ENCODE results near the gene CDKL1. TPM values are rescaled to one million over a fixed set of nuclear protein-coding genes. Genes with fewer than 3 reads are reported as not detected.
A peak's percentile ranks its signal among the peaks of the same experiment; 100 is the strongest.

The CDKL1 gene
- 10 to 100 TPM; 16.2 to 36.2 TPM for total RNA-seq

- no peak for TF ChIP-seq CTCF (IDR thresholded peaks at IDR 0.05)
- no peaks in the 10 kb centered on the region for H3K36me3 ChIP-seq
- no peaks in the 10 kb centered on the region for H3K9me3 ChIP-seq
- H3K9ac ChIP-seq (ENCODE audit: low read depth in 2 of 2, low read length in 2 of 2): peak within 1 kb of the TSS; percentile 76 to 86
- intact Hi-C loops (cut with DNase I): no loop called here
- H3K27ac ChIP-seq: peak within 1 kb of the TSS; percentile 92
- DNase-seq: peak; percentile 79
- H3K4me1 ChIP-seq: no peaks in the 10 kb centered on the region
- no peaks in the 10 kb centered on the region for H3K27me3 ChIP-seq
- peak within 1 kb of the TSS; percentile 71 for H3K4me3 ChIP-seq
These were observed at the start of gene CDKL1 for GRCh38 chr14:50396631-50397389. Gene CDKL1, minus strand, starts transcription at chr14:50396881. Its CDS starts 1,013 bp downstream, at chr14:50395868.

GRCh38 chr14:50434528-50434927 is 37.8 kb upstream of the CDKL1 start:
- intact Hi-C loops (cut with DNase I): no loop called here
- H3K36me3 ChIP-seq: peaks cover 4% of the 10 kb centered on the region

GRCh38 chr14:50432131-50432530 is 35.5 kb upstream of the CDKL1 start:
- Histone ChIP-seq H3K4me1 (no peaks in the 10 kb centered on the region), H3K9ac (ENCODE audit: low read depth in 2 of 2, low read length in 2 of 2) (no peak overlapping the region), H3K27ac (no peak overlapping the region), H3K9me3 (no peaks in the 10 kb centered on the region), H3K27me3 (no peaks in the 10 kb centered on the region), H3K4me3 (no peak overlapping the region), H3K36me3 (peaks cover 4% of the 10 kb centered on the region)
- TF ChIP-seq CTCF (IDR thresholded peaks at IDR 0.05): no peak
- intact Hi-C loops (cut with DNase I): no loop called here
- no peak for DNase-seq

More at GRCh38 chr14:50434528-50434927, 37.8 kb upstream of the CDKL1 start:
- Histone ChIP-seq H3K27me3 (no peaks in the 10 kb centered on the region), H3K4me1 (no peaks in the 10 kb centered on the region), H3K27ac (no peak overlapping the region), H3K9ac (ENCODE audit: low read depth in 2 of 2, low read length in 2 of 2) (no peak overlapping the region), H3K4me3 (no peak overlapping the region), H3K9me3 (no peaks in the 10 kb centered on the region)
- DNase-seq: no peak
- no peak for TF ChIP-seq CTCF (IDR thresholded peaks at IDR 0.05)

- DNase-seq: no peak
- no peak for TF ChIP-seq CTCF (IDR thresholded peaks at IDR 0.05)
- no peaks in the 10 kb centered on the region for H3K36me3 ChIP-seq
These were observed 29.1 kb upstream of the CDKL1 start for GRCh38 chr14:50425816-50426215.

GRCh38 chr14:50425105-50425504 is 28.4 kb upstream of the CDKL1 start:
- no peak overlapping the region for H3K27ac ChIP-seq
- intact Hi-C loops (cut with DNase I): no loop called here
- H3K9ac ChIP-seq (ENCODE audit: low read depth in 2 of 2, low read length in 2 of 2): no peak overlapping the region
- no peaks in the 10 kb centered on the region for H3K27me3 ChIP-seq
- H3K4me3 ChIP-seq: no peak overlapping the region
- TF ChIP-seq CTCF (IDR thresholded peaks at IDR 0.05): no peak
- H3K36me3 ChIP-seq: no peaks in the 10 kb centered on the region
- H3K4me1 ChIP-seq: no peaks in the 10 kb centered on the region
- no peak for DNase-seq
- no peaks in the 10 kb centered on the region for H3K9me3 ChIP-seq

More at GRCh38 chr14:50425816-50426215, 29.1 kb upstream of the CDKL1 start:
- intact Hi-C loops (cut with DNase I): no loop called here
- no peak overlapping the region for H3K27ac ChIP-seq
- no peak overlapping the region for H3K9ac ChIP-seq (ENCODE audit: low read depth in 2 of 2, low read length in 2 of 2)
- no peaks in the 10 kb centered on the region for H3K9me3 ChIP-seq
- H3K4me1 ChIP-seq: no peaks in the 10 kb centered on the region
- H3K4me3 ChIP-seq: no peak overlapping the region
- no peaks in the 10 kb centered on the region for H3K27me3 ChIP-seq

Data from colonic mucosa (tissue), 4 donors.